GM12872 (cell line): ENCODE measurements around the gene PODNL1.

Experiments used
- CTCF ChIP-seq: IDR thresholded peaks from 3 replicates; pipeline ENCODE4 v1.5.1; 2011; ENCODE audit warnings: low read depth, mild to moderate bottlenecking, low read length, moderate library complexity; ENCODE audit not compliant: insufficient read depth

The PODNL1 gene

GRCh38 chr19:13888281-13888680 is 49.9 kb downstream of the PODNL1 start:
- no peak for TF ChIP-seq CTCF

GRCh38 chr19:13887517-13887916 is 50.7 kb downstream of the PODNL1 start:
- no peak for TF ChIP-seq CTCF

GRCh38 chr19:13887018-13887436 is 51.2 kb downstream of the PODNL1 start:
- TF ChIP-seq CTCF: no peak

GRCh38 chr19:13885826-13886365 is 52.3 kb downstream of the PODNL1 start:
- TF ChIP-seq CTCF: no peak

GRCh38 chr19:13884726-13885591 is 53.3 kb downstream of the PODNL1 start:
- TF ChIP-seq CTCF: no peak

GRCh38 chr19:13883516-13884064 is 54.6 kb downstream of the PODNL1 start:
- TF ChIP-seq CTCF: no peak

GRCh38 chr19:13882836-13883235 is 55.4 kb downstream of the PODNL1 start:
- TF ChIP-seq CTCF: no peak
